Endothelial cell of coronary artery (primary cell): ENCODE measurements around the gene PARK7. TPM values are rescaled to one million over a fixed set of nuclear protein-coding genes. Genes with fewer than 3 reads are reported as not detected.

Experiments used
- total RNA-seq: library from RNA; depleted of rRNA; stranded (reverse); fragments of >200 nt; gene quantifications from 2 replicates; pipeline ENCODE4 v1.2.3, GENCODE V29; 2014

PARK7 gene
- total RNA-seq, result 289 and 292 TPM in 2 replicates

GRCh38 chr1:7961216-7962013 lies at the start of gene PARK7:
PARK7 (plus strand) TSS chr1:7961711; CDS start chr1:7962786, 1,075 bp downstream.

GRCh38 chr1:7940745-7941436 lies 20.6 kb upstream of the PARK7 start, which contains the start of gene TNFRSF9:
TNFRSF9 (minus strand) TSS chr1:7940839; CDS start chr1:7939994, 845 bp downstream.

GRCh38 chr1:8026153-8026975 lies 64.9 kb downstream of the PARK7 start, which contains the start of gene ERRFI1:
ERRFI1 (minus strand) TSS chr1:8026309; CDS start chr1:8015619, 10,690 bp downstream.

Other genes with a start within 250 kb of the PARK7 start
- 82.6 and 94.8 TPM in 2 replicates for gene VAMP3, start 190.4 kb upstream of the PARK7 start, total RNA-seq
- 0.90 and 2.6 TPM in 2 replicates for gene PER3, start 177.4 kb upstream of the PARK7 start, total RNA-seq
- not detected in 2 replicates for gene UTS2, start 108.6 kb upstream of the PARK7 start, total RNA-seq
- 0.27 and 0.75 TPM in 2 replicates for gene TNFRSF9, start 20.9 kb upstream of the PARK7 start, total RNA-seq
- gene ERRFI1, start 64.6 kb downstream of the PARK7 start, total RNA-seq, result 17.1 and 174 TPM in 2 replicates